ENCODE data around the gene PRR9.

PRR9 gene

DNA sequence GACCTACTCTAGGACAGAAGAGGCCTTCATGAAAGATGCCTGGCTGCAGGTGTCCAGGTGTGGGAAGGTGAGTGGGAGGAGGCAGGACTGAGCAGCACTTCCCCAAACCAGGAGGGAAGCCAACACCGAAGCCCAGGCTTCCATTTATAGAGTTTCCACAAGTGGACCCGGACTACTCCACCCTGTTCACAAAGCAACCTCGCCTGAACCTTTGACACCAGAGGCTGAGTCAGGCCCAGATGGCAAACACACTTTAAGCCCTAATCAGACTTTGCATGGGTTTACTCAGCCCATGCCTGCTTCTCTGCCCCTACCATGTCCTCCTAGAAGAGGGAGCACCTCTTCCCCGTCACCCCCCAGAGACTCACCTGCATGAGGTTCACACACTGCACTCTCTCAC lies 14.0 kb downstream of the PRR9 start:
- no peak for DNase-seq

DNA sequence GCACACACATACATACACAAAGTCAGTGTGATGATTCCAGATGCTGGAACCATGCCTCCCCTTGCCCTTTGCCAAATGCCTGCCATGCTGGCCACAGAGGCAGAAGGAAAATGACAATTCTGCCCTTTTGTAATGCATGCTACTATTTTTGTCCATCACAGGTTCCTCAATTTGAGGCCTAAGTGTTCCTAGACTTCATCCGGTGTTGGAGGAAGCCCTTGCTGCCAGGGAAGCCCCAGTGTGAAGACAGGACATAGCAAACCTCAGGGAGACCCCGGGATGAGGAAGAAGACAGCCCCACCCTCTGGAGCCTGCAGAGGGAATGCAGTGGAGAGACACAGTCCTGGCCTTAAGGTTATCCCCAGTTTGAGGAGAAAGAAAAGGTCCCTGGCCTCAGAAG lies 14.4 kb downstream of the PRR9 start:
- DNase-seq: no peak

DNA sequence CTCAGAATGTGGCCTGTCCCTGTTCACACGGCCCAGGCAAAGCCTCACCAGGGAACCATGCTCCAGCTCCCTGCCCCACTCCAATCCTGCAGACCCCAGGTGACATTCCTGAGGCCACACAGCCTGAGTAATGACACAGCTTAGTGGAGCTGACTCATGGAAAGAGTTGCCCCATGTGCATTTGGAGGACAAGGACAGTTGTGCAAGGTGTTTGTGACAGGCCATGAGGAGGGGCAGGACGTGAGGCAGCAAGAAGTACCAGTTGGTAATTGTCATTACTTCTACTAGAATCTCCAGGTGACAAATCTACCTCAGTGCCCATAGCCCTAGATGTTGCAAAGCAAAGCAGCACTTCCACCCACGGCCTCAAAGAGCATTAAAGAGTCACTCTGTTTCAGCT lies 15.2 kb downstream of the PRR9 start:
- no peak for DNase-seq

DNA sequence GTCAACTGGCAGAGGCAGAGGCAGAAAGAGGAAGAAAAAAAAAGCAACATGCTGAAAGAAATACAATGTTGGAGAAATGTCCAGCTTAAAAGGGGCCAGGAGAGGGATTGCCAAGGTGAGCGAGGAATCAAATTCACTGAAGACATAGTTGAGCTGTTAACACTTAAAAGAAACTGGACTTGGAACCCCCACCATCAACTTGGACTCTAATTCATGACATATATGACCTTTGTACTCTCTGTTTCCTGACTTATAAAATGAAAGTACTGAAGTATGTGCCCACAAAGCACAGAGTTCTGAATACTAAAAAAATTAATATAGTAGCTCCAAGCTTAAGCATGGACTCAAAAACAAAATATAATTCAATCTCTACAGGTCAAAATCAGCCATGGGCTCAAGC lies 16.1 kb downstream of the PRR9 start:
- no peak for DNase-seq

DNA sequence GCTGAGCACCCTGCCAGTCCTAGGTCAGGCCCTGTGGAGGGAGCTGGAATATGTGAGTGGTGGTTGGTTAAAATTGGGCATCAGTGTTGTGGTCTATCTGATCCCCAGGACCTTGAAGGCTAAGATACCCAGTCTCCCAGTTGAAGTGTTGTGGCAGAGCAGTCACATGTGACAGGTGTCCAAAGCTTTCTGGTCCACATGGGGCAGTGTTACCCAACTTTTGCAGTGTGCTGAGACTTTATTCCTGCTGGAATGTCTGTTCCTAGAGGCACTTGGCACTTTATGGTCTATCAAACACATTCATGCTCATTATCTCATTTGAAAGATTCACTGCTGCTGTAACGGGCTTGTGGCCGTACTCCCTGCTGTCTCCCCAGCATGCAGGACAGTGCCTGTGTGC lies 21.1 kb downstream of the PRR9 start:
- DNase-seq: no peak

DNA sequence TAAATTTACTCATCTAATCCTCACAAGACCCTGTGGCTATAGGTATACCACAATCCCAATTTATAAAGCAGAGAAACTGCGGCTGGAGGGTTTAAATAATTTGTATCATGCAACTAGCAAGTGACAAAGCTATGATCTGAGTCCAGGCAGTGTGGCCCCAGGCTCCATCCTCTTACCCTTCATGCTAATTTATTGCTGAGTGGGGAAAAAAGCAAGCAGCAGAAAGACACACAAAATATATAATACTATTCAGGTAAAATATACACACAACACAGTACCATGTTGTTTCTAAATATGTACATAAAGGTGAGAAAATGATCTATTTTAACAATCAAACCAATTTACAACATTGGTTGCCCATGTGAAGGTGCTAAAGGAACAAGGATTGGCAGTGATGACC lies 24.8 kb downstream of the PRR9 start:
- no peak for DNase-seq

DNA sequence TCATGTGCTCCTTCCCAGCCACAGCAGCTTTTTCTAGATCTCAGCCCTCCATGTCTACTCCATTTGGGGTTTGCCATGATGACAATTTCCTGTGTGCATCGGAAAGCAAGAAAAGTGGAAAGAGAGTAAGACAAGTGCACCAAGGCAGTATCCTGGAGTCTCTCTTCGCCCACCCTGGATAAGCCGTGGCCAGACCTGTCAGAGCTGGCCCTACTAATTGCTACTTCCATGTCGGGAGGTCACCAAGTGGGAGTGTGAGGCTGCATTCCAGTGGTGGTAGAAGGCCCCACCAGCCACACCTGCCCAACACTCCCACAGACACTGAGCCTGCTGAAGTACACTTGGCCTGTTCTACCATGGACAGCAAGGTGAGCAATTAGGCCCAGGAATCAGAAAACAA lies 28.1 kb downstream of the PRR9 start:
- no peak for DNase-seq

DNA sequence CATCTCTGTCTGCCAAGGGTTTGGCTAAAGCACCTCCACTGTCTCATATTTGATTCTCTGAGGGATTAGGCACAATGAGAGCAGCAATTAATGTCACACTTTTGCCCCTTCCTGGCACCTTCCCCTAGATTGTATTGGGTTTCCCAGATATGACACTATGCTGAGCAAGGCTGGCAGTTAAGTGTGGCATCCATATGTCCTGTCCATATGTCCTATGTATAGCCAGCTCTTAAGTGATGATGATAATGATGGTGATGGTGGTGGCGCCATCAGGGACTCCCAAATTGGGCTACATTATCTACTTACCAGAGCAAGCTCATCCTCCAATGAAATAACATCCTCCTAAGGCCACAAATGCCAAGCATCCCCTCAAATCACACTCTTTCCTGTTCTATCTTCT lies 28.6 kb downstream of the PRR9 start:
- no peak for DNase-seq

DNA sequence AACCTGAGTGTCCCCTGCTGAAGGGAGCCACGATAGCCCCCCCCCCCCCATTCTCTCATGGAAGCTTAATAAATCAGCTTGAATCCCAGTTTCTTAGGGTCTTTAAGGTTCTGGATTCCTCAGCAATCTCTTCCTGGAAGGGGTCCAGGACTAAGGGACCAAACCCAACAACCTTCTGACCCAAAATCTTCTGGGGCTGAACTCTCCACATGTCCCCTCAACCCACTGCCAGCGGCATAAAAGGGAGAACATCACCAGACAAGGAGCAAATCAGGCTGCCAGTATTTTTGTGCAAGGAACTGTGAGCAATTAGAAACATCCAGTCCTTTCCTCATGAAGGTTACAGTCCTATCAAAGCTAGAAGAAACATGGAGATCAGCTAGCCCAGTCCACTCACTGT lies 29.4 kb downstream of the PRR9 start:
- DNase-seq: no peak

DNA sequence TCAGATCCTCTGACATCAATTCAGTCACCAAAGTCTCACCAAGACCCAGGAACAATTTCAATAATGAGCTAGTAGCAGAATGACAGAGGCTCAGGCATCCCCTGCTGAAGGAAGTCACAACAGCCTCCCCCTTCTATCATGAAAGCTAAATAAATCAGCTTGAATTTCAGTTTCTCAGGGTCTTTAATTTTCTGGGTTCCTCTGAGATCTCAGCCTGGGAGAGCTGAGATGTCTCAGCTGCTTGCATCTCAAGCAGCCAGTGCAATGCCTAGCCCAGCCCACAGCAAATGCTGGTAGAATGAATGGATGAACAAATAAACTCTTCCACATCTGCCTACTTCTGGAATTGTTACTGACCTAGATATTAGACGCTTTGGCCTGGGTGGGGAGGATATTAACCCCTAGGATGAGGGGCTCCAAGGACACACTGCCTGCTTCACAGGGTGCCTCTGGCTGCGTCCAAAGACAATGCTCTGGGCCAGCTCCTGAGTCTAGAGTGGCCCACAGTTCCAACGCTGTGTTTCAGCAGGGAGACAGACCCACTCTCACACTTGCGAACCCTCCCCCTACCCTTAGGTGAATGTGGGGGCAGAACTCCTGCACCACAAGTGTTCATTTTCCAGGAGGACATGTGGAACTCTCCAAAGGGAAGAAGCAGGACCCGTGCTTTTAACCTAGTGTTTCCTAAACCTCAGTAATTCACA lies 30.9 kb downstream of the PRR9 start:
- no peak for DNase-seq

DNA sequence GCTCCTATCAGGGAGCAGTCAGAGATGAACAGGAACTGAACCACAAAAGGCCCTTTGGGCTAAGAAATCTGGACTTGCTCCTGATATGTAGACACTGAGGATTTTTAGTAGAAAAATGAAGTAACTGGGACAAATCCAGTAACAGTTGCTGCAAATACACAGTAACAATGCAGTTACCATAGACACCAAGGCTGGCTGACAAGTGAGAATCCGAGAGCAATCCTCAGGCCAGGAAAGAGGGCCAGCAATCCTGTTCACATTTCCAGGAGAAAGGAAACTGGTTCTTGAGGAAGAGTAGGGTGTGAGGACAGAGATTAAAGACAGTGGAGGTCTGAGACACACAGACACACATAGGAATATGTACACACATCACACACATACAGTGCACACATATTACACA lies 32.8 kb downstream of the PRR9 start:
- DNase-seq: no peak

DNA sequence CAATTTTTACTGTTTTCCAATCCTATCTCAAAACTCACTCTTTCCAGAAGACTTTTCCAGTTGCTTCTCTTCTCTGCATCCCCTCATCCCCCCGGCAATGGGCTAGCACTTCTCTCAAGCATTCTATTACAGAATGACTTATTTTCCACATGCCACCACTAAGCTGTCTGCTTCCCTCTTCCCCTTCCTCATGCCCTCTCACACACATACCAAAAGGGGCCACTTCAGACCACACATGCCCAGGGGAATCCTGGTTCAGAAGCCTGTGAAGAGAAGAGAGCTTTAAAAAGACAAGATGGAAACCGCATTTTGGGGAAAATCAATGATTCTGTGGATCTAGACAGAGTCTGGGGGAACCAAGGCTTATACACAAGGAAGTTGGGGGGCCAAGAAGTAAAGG lies 33.7 kb downstream of the PRR9 start:
- DNase-seq: no peak

DNA sequence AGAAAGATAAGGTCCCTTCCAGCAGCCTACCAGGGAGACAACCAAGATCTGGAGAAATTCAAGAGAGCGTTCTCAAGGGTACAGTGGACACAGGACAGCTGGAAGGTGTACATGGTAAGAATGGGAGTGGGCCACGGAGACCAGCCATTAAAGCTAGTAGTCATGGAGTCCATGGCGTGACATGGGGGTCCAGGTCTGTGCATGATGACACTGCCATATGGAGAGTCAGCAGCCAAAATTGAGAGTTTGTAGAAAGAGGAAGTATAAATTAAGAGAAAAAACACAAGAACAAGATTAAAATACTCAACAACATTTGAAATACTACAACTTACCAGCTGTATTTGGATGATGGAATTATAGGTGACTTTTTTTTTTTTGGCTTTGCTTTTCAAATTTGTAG lies 34.2 kb downstream of the PRR9 start:
- DNase-seq: no peak

DNA sequence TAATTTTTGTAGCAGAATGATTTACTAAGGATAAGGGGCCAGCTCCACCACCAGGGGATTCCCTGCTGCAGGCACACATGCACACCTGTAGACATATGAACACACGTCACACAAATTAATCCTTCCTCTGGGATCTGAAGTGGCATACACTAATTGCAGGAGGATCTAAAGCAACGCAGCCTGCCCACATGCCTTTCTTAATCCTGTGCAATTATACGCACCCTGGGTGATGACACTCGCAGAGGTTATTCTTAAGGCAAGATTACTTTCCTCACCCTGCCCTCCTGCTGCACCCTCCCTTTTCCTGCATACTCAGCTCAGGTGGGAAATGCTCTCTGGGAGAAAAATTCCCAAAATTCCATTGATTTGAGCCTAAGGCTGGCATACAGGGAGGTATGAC lies 34.6 kb downstream of the PRR9 start:
- DNase-seq: no peak

DNA sequence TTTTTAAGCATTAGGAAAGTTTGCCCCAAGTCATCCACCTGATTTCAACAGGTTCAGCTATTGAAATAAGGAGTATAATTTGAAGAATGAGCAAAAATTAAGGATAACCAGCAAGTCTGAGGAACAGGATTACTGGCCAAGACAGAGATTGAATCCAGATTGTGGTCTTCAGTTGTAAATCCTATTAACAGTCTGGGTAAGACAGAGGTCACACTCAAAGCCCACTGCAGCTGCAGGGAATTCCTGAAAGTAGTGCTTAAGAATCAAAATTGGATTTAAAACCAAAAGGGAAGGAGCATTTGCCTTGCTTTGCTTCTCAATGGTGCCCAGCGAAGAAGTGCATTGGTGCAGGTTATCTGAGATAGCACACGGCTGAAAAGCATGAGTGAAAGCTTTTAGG lies 35.7 kb downstream of the PRR9 start:
- no peak for DNase-seq

DNA sequence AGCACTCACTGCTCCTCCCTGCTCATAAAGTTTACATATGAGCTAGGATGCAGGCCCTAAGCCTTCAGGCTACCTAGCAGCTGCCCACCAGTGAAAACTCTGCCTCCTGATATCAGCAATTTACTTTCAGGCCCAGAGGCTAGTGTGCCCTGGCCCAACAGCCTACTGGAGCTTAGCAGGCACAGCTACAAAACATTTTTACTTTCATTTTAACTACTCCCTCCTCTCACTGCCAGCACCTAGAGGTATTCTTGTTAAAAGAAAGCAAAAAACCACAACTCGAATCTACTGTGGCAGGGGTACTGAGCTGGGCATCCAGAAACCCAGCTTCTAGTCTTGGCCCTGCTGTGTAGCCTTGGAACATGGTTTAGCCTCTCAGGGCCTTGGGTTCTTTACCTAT lies 36.3 kb downstream of the PRR9 start:
- no peak for DNase-seq

DNA sequence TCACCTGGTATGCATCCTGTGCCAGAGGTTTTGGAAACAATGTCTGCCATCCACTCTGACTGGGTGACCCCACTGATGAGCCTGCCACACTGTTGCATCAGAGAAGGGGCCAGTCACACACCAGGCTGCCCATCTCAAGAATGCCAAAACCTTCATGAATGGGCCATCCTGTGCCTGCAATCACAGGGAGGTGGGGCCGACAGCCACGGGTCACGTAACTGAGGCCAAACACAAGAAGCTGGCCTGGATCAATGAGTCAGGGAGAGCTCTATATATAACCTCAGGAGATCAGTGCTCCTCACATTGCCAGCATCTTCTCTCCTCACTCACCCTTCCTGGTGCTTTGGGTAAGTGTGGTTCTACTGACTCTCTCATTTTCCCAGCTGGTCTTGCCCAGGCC lies 42.0 kb downstream of the PRR9 start, which contains the start of gene LORICRIN:
Gene LORICRIN (plus strand): TSS at position 301 of the 400 bp plus-strand sequence. CDS start 1,263 bp downstream, outside the sequence.
- no peak for DNase-seq

DNA sequence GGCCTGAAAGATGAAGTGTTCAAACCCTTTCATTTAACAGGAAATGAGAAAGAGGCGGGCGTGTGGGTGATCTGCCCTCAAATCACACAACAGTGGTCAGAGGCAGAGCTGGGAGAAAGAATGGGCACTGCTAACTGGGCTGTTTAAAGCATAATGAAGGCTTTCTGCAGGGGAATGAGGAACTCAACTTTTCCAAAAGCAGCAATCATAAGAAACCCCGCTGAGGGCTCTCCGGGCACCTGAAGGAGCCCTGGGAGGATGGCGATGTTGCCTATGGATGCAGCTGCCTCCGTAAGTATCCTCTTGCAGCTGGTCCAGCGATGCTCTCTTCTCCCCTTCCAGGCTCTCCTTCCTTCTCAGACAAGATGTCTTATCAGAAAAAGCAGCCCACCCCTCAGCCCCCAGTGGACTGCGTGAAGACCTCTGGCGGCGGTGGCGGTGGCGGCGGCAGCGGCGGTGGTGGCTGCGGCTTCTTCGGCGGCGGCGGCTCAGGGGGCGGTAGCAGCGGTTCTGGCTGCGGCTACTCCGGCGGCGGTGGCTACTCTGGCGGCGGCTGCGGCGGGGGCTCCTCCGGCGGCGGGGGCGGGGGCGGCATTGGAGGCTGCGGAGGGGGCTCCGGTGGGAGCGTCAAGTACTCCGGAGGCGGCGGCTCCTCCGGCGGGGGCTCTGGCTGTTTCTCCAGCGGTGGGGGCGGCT lies 43.3 kb downstream of the PRR9 start:
- no peak for DNase-seq

DNA sequence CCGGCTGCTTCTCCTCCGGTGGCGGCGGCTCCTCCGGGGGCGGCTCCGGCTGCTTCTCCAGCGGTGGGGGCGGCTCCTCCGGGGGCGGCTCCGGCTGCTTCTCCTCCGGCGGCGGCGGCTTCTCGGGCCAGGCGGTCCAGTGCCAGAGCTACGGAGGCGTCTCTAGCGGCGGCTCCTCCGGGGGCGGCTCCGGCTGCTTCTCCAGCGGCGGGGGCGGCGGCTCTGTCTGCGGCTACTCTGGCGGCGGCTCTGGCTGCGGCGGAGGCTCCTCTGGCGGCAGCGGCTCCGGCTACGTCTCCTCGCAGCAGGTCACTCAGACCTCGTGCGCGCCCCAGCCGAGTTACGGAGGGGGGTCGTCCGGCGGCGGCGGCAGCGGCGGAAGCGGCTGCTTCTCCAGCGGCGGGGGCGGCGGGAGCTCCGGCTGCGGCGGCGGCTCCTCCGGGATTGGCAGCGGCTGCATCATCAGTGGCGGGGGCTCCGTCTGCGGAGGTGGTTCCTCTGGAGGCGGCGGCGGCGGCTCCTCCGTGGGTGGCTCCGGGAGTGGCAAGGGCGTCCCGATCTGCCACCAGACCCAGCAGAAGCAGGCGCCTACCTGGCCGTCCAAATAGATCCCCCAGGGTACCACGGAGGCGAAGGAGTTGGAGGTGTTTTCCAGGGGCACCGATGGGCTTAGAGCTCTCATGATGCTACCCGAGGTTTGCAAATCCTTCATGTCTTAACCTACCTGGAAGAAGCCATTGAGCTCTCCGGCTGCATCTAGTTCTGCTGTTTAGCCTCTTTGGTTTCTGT lies 44.1 kb downstream of the PRR9 start:
- no peak for DNase-seq

DNA sequence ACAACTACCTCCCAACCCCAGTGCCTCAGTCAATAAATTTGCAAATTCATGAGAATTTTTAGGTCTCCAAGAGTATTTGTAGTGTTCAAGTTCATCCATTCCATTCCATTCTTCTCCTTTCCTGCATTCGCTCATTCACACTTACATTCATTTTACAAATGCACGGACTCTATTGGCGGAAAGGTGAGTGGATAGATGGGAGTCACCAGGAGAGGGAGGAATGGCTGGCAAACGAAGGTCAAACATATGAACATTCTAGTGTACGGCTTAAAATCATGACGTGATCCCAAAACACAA lies 44.6 kb downstream of the PRR9 start:
- DNase-seq: no peak

DNA sequence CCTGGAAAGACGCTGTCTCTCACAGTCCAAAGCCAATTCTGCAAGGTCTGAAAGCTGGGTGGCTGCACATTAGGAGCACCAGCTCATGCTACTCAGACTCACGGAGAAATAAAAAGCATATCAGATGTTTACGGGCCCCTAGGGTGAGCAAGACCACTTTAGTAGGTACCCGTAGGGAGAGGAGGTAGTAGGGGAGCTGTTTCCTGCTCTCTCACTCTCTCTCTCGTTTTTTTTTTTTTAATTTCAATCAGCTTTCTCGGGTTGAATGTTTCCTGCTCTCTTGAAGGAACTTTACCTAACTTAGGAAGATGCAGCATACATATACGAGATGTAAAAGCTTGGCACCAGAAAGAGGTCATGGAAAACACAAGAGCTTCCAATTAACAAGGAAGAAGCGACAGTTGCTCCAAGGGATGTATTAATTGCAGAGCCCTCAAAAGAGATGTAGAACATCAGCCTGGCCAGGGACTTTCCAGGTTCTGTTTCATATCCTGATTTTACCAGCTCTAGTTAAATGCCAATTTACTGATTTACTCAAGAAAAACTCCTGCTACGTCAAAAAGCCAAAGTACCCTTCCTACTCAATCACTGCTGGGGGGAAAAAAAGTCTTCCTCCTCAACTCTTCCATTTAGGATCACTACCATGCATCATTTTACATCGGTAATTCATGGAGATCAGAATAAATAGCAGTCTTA lies 45.2 kb downstream of the PRR9 start:
- DNase-seq: no peak

DNA sequence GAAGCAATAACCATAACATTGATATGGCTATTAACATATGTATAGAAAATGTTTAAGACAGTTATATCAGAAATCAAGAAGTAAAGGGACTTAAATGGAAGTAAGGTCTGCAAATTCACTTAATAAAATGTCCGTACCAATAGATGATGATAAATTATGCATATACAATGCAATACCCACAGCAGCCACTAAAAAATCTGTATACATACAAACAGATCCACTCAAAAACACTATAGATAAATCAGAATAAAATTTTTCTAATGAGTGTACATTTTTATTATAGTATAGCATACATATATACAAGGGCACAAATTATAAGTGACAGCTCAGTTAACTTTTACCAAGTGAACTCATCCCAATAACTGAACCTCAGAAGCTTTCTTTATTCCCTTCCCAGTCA lies 48.1 kb downstream of the PRR9 start:
- no peak for DNase-seq
